ENCODE measurements around the gene B4GALNT1. TPM values are rescaled to one million over a fixed set of nuclear protein-coding genes. Genes with fewer than 3 reads are reported as not detected.

Gene B4GALNT1
- total and polyA plus RNA-seq, 2 of the 13 experiments (the other 11 are each of a cell fraction or from before 2014, with no cell fraction given), result 4.5 to 5.4 TPM

DNA sequence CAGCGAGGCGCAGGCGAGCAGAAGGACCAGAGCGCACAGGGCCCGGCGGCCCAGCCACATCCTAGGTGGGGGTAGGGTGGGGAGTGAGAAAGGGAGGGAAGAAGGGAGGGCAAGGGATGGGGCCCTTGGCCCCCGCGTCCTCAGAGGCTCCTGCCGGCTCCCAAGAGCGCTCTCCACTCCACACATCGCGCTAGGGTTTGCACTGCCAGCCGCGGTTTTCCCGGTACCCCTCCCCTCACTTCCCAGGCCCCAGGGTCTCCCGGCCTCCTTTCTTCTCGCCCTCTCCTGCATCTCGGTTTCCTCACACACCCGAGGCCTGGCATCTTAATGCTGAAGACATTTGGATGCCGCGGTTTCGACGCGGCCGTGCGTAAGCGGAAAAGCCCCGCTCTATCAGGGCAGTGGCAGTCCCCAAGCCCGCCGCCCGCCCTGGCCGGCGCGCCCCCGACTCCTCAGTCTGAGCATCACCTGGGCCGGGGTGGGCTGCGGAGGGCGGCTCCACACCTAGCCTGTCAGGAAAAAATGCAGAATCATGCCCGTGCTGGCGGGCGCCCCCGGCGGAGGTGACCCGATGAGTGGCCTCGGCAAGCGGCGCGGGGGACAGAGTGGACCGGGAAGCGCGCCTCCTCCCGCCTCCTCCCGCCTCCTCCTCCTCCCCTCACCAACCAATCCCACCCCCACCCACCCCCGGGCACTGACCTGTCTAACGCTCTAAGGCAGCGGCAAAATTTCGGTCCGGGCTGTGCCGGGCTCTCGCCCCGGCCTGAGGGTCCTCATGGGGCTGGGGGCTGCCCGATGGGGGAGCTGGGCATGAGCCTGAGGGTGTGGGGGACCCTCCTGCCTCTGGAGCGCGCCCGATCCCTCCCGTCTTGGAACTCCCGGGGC lies 686 bp downstream of the B4GALNT1 start (continued):
- TF ChIP-seq ZNF253 (CRISPR knock-in tag; IDR thresholded peaks at IDR 0.05; ENCODE audit: borderline replicate concordance), result no peak
- TF ChIP-seq, protein P1, sequence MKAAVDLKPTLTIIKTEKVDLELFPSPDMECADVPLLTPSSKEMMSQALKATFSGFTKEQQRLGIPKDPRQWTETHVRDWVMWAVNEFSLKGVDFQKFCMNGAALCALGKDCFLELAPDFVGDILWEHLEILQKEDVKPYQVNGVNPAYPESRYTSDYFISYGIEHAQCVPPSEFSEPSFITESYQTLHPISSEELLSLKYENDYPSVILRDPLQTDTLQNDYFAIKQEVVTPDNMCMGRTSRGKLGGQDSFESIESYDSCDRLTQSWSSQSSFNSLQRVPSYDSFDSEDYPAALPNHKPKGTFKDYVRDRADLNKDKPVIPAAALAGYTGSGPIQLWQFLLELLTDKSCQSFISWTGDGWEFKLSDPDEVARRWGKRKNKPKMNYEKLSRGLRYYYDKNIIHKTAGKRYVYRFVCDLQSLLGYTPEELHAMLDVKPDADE (CRISPR knock-in tag; IDR thresholded peaks at IDR 0.05), result peak; percentile 26; the same call in 1 of the 2 replicates
- no peak for TF ChIP-seq BCL6 (CRISPR knock-in tag; IDR thresholded peaks at IDR 0.05)
- TF ChIP-seq FOSL2 (CRISPR knock-in tag; IDR thresholded peaks at IDR 0.05), result 0 out of 2 replicates have a peak, but pooled peaks have one; percentile 9
- TF ChIP-seq, protein P2, sequence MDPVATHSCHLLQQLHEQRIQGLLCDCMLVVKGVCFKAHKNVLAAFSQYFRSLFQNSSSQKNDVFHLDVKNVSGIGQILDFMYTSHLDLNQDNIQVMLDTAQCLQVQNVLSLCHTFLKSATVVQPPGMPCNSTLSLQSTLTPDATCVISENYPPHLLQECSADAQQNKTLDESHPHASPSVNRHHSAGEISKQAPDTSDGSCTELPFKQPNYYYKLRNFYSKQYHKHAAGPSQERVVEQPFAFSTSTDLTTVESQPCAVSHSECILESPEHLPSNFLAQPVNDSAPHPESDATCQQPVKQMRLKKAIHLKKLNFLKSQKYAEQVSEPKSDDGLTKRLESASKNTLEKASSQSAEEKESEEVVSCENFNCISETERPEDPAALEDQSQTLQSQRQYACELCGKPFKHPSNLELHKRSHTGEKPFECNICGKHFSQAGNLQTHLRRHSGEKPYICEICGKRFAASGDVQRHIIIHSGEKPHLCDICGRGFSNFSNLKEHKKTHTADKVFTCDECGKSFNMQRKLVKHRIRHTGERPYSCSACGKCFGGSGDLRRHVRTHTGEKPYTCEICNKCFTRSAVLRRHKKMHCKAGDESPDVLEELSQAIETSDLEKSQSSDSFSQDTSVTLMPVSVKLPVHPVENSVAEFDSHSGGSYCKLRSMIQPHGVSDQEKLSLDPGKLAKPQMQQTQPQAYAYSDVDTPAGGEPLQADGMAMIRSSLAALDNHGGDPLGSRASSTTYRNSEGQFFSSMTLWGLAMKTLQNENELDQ (CRISPR knock-in tag; IDR thresholded peaks at IDR 0.05; ENCODE audit: borderline replicate concordance), result no peak
- TF ChIP-seq, protein P3, sequence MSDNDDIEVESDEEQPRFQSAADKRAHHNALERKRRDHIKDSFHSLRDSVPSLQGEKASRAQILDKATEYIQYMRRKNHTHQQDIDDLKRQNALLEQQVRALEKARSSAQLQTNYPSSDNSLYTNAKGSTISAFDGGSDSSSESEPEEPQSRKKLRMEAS (IDR thresholded peaks at IDR 0.05), result no peak
- 0 out of 2 replicates have a peak, but pooled peaks have one; percentile 10 for TF ChIP-seq GATAD2A (CRISPR knock-in tag; IDR thresholded peaks at IDR 0.05)
- TF ChIP-seq RXRA (CRISPR knock-in tag; IDR thresholded peaks at IDR 0.05), result no peak
- no peak for TF ChIP-seq ZNF713 (CRISPR knock-in tag; IDR thresholded peaks at IDR 0.05)
- no peak for TF ChIP-seq HNF4G (IDR thresholded peaks at IDR 0.05; ENCODE audit: borderline replicate concordance, low read depth, low read length)
- no peak for TF ChIP-seq HNF4G (CRISPR knock-in tag; IDR thresholded peaks at IDR 0.05; ENCODE audit: borderline replicate concordance, low read depth)
- TF ChIP-seq ISL2 (CRISPR knock-in tag; IDR thresholded peaks at IDR 0.05), result no peak
- no peak for TF ChIP-seq ZNF569 (CRISPR knock-in tag; IDR thresholded peaks at IDR 0.05; ENCODE audit: borderline replicate concordance)
- TF ChIP-seq, protein P4, sequence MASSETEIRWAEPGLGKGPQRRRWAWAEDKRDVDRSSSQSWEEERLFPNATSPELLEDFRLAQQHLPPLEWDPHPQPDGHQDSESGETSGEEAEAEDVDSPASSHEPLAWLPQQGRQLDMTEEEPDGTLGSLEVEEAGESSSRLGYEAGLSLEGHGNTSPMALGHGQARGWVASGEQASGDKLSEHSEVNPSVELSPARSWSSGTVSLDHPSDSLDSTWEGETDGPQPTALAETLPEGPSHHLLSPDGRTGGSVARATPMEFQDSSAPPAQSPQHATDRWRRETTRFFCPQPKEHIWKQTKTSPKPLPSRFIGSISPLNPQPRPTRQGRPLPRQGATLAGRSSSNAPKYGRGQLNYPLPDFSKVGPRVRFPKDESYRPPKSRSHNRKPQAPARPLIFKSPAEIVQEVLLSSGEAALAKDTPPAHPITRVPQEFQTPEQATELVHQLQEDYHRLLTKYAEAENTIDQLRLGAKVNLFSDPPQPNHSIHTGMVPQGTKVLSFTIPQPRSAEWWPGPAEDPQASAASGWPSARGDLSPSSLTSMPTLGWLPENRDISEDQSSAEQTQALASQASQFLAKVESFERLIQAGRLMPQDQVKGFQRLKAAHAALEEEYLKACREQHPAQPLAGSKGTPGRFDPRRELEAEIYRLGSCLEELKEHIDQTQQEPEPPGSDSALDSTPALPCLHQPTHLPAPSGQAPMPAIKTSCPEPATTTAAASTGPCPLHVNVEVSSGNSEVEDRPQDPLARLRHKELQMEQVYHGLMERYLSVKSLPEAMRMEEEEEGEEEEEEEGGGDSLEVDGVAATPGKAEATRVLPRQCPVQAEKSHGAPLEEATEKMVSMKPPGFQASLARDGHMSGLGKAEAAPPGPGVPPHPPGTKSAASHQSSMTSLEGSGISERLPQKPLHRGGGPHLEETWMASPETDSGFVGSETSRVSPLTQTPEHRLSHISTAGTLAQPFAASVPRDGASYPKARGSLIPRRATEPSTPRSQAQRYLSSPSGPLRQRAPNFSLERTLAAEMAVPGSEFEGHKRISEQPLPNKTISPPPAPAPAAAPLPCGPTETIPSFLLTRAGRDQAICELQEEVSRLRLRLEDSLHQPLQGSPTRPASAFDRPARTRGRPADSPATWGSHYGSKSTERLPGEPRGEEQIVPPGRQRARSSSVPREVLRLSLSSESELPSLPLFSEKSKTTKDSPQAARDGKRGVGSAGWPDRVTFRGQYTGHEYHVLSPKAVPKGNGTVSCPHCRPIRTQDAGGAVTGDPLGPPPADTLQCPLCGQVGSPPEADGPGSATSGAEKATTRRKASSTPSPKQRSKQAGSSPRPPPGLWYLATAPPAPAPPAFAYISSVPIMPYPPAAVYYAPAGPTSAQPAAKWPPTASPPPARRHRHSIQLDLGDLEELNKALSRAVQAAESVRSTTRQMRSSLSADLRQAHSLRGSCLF (CRISPR knock-in tag; IDR thresholded peaks at IDR 0.05; ENCODE audit: borderline replicate concordance), result no peak
- no peak for TF ChIP-seq MTF1 (CRISPR knock-in tag; IDR thresholded peaks at IDR 0.05)
- no peak for TF ChIP-seq NCOA5 (CRISPR knock-in tag; IDR thresholded peaks at IDR 0.05)
- no peak for TF ChIP-seq RELA (CRISPR knock-in tag; IDR thresholded peaks at IDR 0.05)
- TF ChIP-seq ZBTB7B (CRISPR knock-in tag; IDR thresholded peaks at IDR 0.05), result 0 out of 2 replicates have a peak, but pooled peaks have one; percentile 36
- no peak for TF ChIP-seq TAF15 (IDR thresholded peaks at IDR 0.05; ENCODE audit: low read depth, low read length, poor library complexity, severe bottlenecking)
- no peak for TF ChIP-seq ZNF260 (CRISPR knock-in tag; IDR thresholded peaks at IDR 0.05; ENCODE audit: borderline replicate concordance, low read depth)
- TF ChIP-seq SAP130 (CRISPR knock-in tag; IDR thresholded peaks at IDR 0.05; ENCODE audit: low read depth), result 0 out of 2 replicates have a peak, but pooled peaks have one; percentile 32
- TF ChIP-seq ZIK1 (CRISPR knock-in tag; IDR thresholded peaks at IDR 0.05; ENCODE audit: borderline replicate concordance, low read depth), result no peak
